ENCODE results near the gene PRR29. TPM values are rescaled to one million over a fixed set of nuclear protein-coding genes. Genes with fewer than 3 reads are reported as not detected.

The PRR29 gene
- total RNA-seq, 2 experiments from 2014 or later = 0.16 to 0.29 TPM

- Histone ChIP-seq H3K4me2 (ENCODE audit: low read length) (peak overlapping the region; percentile 82), H4K20me1 (ENCODE audit: insufficient read depth, low read length) (no peaks in the 10 kb centered on the region), H3K36me3 (ENCODE audit: insufficient read depth, low read length) (peaks cover 34% of the 10 kb centered on the region), H3K9me3 (ENCODE audit: low read length) (no peaks in the 10 kb centered on the region), H3K79me2 (ENCODE audit: insufficient read depth, low read depth, low read length) (peaks cover 98% of the 10 kb centered on the region), H3K4me3 (ENCODE audit: low read depth, low read length, poor library complexity, severe bottlenecking) (peak overlapping the region; percentile 79), H3K4me1 (ENCODE audit: insufficient read depth, low read length, poor library complexity, severe bottlenecking) (peaks cover 56% of the 10 kb centered on the region), H2AFZ (ENCODE audit: low read length) (no peak overlapping the region), H3K9me2 (ENCODE audit: insufficient read depth, low read length) (no peaks in the 10 kb centered on the region), H3K27ac (ENCODE audit: low read depth, low read length, poor library complexity, severe bottlenecking) (peak overlapping the region; percentile 78)
- intact Hi-C loops (cut with micrococcal nuclease; ENCODE audit: unreplicated experiment) = no loop called here
- TF ChIP-seq EZH2phosphoT487 (IDR thresholded peaks at IDR 0.05; ENCODE audit: borderline replicate concordance, low read depth, low read length) (no peak), CTCF (conservative IDR thresholded peaks at IDR 0.05; ENCODE audit: low read length) (no peak)
- POLR2A ChIA-PET = no interaction called here
- no TSS peak for BruUV-seq (replicated peaks)
- CTCF ChIA-PET (ENCODE audit: unreplicated experiment) = no interaction called here
- DNase-seq (ENCODE audit: low spot score) = no peak
Measured at GRCh38 chr17:64015447-64015846, 17.3 kb downstream of the PRR29 start.

- no peaks in the 10 kb centered on the region for H3K9me2 ChIP-seq (ENCODE audit: insufficient read depth, low read length)
- H2AFZ ChIP-seq (ENCODE audit: low read length) = no peak overlapping the region
- ChIA-PET POLR2A (interaction anchor here (0.5 to 1.5 kb wide), 7 partner anchors 9 to 1960 kb away, joined by 3 to 5 read pairs (median 3); partner anchors contain the start of gene ERN1), CTCF (ENCODE audit: unreplicated experiment) (interaction anchor here (0.5 to 0.8 kb wide), 4 partner anchors 12 to 490 kb away, joined by 3 to 8 read pairs (median 4); partner anchors contain the start of gene CEP95)
- H3K27ac ChIP-seq (ENCODE audit: low read depth, low read length, poor library complexity, severe bottlenecking) = peak overlapping the region; percentile 78
- BruUV-seq (replicated peaks) = TSS peak; percentile 2
- peak; percentile 49 for DNase-seq (ENCODE audit: low spot score)
- H3K4me1 ChIP-seq (ENCODE audit: insufficient read depth, low read length, poor library complexity, severe bottlenecking) = peaks cover 60% of the 10 kb centered on the region
- peaks cover 89% of the 10 kb centered on the region for H3K79me2 ChIP-seq (ENCODE audit: insufficient read depth, low read depth, low read length)
- peak overlapping the region; percentile 82 for H3K4me2 ChIP-seq (ENCODE audit: low read length)
- H3K4me3 ChIP-seq (ENCODE audit: low read depth, low read length, poor library complexity, severe bottlenecking) = peak overlapping the region; percentile 79
- no peaks in the 10 kb centered on the region for H3K9me3 ChIP-seq (ENCODE audit: low read length)
- no peaks in the 10 kb centered on the region for H4K20me1 ChIP-seq (ENCODE audit: insufficient read depth, low read length)
- peak; percentile 82 for TF ChIP-seq CTCF (conservative IDR thresholded peaks at IDR 0.05; ENCODE audit: low read length)
- TF ChIP-seq EZH2phosphoT487 (IDR thresholded peaks at IDR 0.05; ENCODE audit: borderline replicate concordance, low read depth, low read length) = no peak
- intact Hi-C loops (cut with micrococcal nuclease; ENCODE audit: unreplicated experiment) = no loop called here
- peaks cover 25% of the 10 kb centered on the region for H3K36me3 ChIP-seq (ENCODE audit: insufficient read depth, low read length)
Measured at GRCh38 chr17:64016231-64016784, 18.2 kb downstream of the PRR29 start.

- Histone ChIP-seq H2AFZ (ENCODE audit: low read length) (no peak overlapping the region), H4K20me1 (ENCODE audit: insufficient read depth, low read length) (no peaks in the 10 kb centered on the region), H3K4me3 (ENCODE audit: low read depth, low read length, poor library complexity, severe bottlenecking) (peak overlapping the region; percentile 79), H3K79me2 (ENCODE audit: insufficient read depth, low read depth, low read length) (peaks cover 83% of the 10 kb centered on the region), H3K4me2 (ENCODE audit: low read length) (peak overlapping the region; percentile 82), H3K27ac (ENCODE audit: low read depth, low read length, poor library complexity, severe bottlenecking) (peak overlapping the region; percentile 78), H3K9me3 (ENCODE audit: low read length) (no peaks in the 10 kb centered on the region), H3K4me1 (ENCODE audit: insufficient read depth, low read length, poor library complexity, severe bottlenecking) (peaks cover 64% of the 10 kb centered on the region), H3K36me3 (ENCODE audit: insufficient read depth, low read length) (peaks cover 19% of the 10 kb centered on the region), H3K9me2 (ENCODE audit: insufficient read depth, low read length) (no peaks in the 10 kb centered on the region)
- DNase-seq (ENCODE audit: low spot score) = no peak
- no peak for TF ChIP-seq EZH2phosphoT487 (IDR thresholded peaks at IDR 0.05; ENCODE audit: borderline replicate concordance, low read depth, low read length)
- TF ChIP-seq CTCF (conservative IDR thresholded peaks at IDR 0.05; ENCODE audit: low read length) = no peak
- ChIA-PET CTCF (ENCODE audit: unreplicated experiment) (interaction anchor here (0.6 to 0.8 kb wide), 3 partner anchors 11 to 100 kb away, joined by 3 to 8 read pairs (median 3); no protein-coding TSS in a partner anchor), POLR2A (interaction anchor here (0.5 to 1.5 kb wide), 6 partner anchors 8 to 132 kb away, joined by 3 to 5 read pairs (median 3); partner anchors contain the start of gene ERN1)
- BruUV-seq (replicated peaks) = no TSS peak
- intact Hi-C loops (cut with micrococcal nuclease; ENCODE audit: unreplicated experiment) = no loop called here
Measured at GRCh38 chr17:64016974-64017373, 18.8 kb downstream of the PRR29 start.
